H9 (cell line): ENCODE measurements around the gene MB21D2. TPM values are rescaled to one million over a fixed set of nuclear protein-coding genes. Genes with fewer than 3 reads are reported as not detected.

Source experiments
- DNase-seq: peaks from one replicate; pipeline ENCODE4 v3.0.0-alpha.2; 2017
- H2AFZ ChIP-seq: one replicate; pipeline ENCODE4 v1.6.1; 2013; ENCODE audit warnings: mild to moderate bottlenecking, low read length, control low read depth, moderate library complexity
- H2AK5ac ChIP-seq: 2 replicates; pipeline ENCODE4 v1.6.1; 2013; ENCODE audit warnings: low read length, control low read depth, mixed read lengths; ENCODE audit not compliant: insufficient read length
- H2BK120ac ChIP-seq: one replicate; pipeline ENCODE4 v1.6.1; 2013; ENCODE audit warnings: low read depth, mild to moderate bottlenecking, low read length, control low read depth, inconsistent platforms; ENCODE audit not compliant: poor library complexity, severe bottlenecking
- H2BK12ac ChIP-seq: 2 replicates; pipeline ENCODE4 v1.6.1; 2013; ENCODE audit warnings: low read length, control low read depth, mixed read lengths, low read depth; ENCODE audit not compliant: insufficient read length
- H2BK15ac ChIP-seq: 2 replicates; pipeline ENCODE4 v1.6.1; 2013; ENCODE audit warnings: low read depth, low read length, control low read depth
- H2BK20ac ChIP-seq: one replicate; pipeline ENCODE4 v1.6.1; 2013; ENCODE audit warnings: low read depth, mild to moderate bottlenecking, low read length, control low read depth, inconsistent platforms; ENCODE audit not compliant: poor library complexity, severe bottlenecking
- H2BK5ac ChIP-seq: 2 replicates; pipeline ENCODE4 v1.6.1; 2013; ENCODE audit warnings: low read length, control low read depth, mixed read lengths; ENCODE audit not compliant: insufficient read length
- H3K14ac ChIP-seq: 2 replicates; pipeline ENCODE4 v1.6.1; 2013; ENCODE audit warnings: low read length, control low read depth; ENCODE audit not compliant: insufficient read depth
- H3K18ac ChIP-seq: 2 replicates; pipeline ENCODE4 v1.6.1; 2013; ENCODE audit warnings: low read depth, mild to moderate bottlenecking, mixed read lengths, low read length, control low read depth; ENCODE audit not compliant: insufficient read length
- H3K23ac ChIP-seq: 2 replicates; pipeline ENCODE4 v1.6.1; 2013; ENCODE audit warnings: low read length, control low read depth, mixed read lengths, low read depth; ENCODE audit not compliant: insufficient read length
- H3K23me2 ChIP-seq: 2 replicates; pipeline ENCODE4 v1.6.1; 2013; ENCODE audit warnings: low read depth, mild to moderate bottlenecking, mixed read lengths, low read length, control low read depth; ENCODE audit not compliant: insufficient read length, poor library complexity, severe bottlenecking
- H3K27ac ChIP-seq: 2 replicates; pipeline ENCODE4 v1.5.1; 2013; ENCODE audit warnings: low read length, control low read depth, mixed read lengths, low read depth; ENCODE audit not compliant: insufficient read length
- H3K27me3 ChIP-seq: 2 replicates; pipeline ENCODE4 v1.6.1; 2013; ENCODE audit warnings: low read length, control low read depth, inconsistent platforms; ENCODE audit not compliant: insufficient read depth
- H3K4ac ChIP-seq: 2 replicates; pipeline ENCODE4 v1.6.1; 2013; ENCODE audit warnings: low read depth, mild to moderate bottlenecking, control low read depth, inconsistent platforms, low read length, moderate library complexity
- H3K4me1 ChIP-seq: 2 replicates; pipeline ENCODE4 v1.6.1; 2013; ENCODE audit warnings: low read length, control low read depth, inconsistent platforms; ENCODE audit not compliant: insufficient read depth
- H3K4me2 ChIP-seq: 2 replicates; pipeline ENCODE4 v1.6.1; 2013; ENCODE audit warnings: low read length, control low read depth, mixed read lengths; ENCODE audit not compliant: insufficient read length, insufficient read depth
- H3K56ac ChIP-seq: 2 replicates; pipeline ENCODE4 v1.6.1; 2013; ENCODE audit warnings: low read depth, mild to moderate bottlenecking, mixed read lengths, low read length, control low read depth; ENCODE audit not compliant: insufficient read length
- H3K79me1 ChIP-seq: 2 replicates; pipeline ENCODE4 v1.6.1; 2013; ENCODE audit warnings: low read depth, mild to moderate bottlenecking, moderate library complexity, low read length, control low read depth, inconsistent platforms; ENCODE audit not compliant: insufficient read depth, poor library complexity, severe bottlenecking
- H3K79me2 ChIP-seq: 2 replicates; pipeline ENCODE4 v1.6.1; 2013; ENCODE audit warnings: low read length, control low read depth, inconsistent platforms; ENCODE audit not compliant: insufficient read depth
- H3K9ac ChIP-seq: 2 replicates; pipeline ENCODE4 v1.6.1; 2013; ENCODE audit warnings: low read length, control low read depth, mixed read lengths; ENCODE audit not compliant: insufficient read length; ENCODE audit errors: extremely low read depth
- H3K9me3 ChIP-seq: one replicate; pipeline ENCODE4 v1.6.1; 2013; ENCODE audit warnings: low read depth, low read length, inconsistent platforms; ENCODE audit not compliant: control insufficient read depth
- H3T11ph ChIP-seq: one replicate; pipeline ENCODE4 v1.6.1; 2013; ENCODE audit warnings: mild to moderate bottlenecking, low read length, control low read depth, inconsistent platforms
- H4K20me1 ChIP-seq: one replicate; pipeline ENCODE4 v1.6.1; 2013; ENCODE audit not compliant: control insufficient read depth, insufficient read length, insufficient read depth
- H4K5ac ChIP-seq: 2 replicates; pipeline ENCODE4 v1.6.1; 2013; ENCODE audit warnings: low read depth, mild to moderate bottlenecking, mixed read lengths, low read length, control low read depth; ENCODE audit not compliant: insufficient read length
- H4K8ac ChIP-seq: replicated peaks from 2 replicates; pipeline ENCODE4 v1.6.1; 2013; ENCODE audit warnings: low read length, control low read depth, mixed read lengths, low read depth; ENCODE audit not compliant: insufficient read length
- H4K91ac ChIP-seq: 2 replicates; pipeline ENCODE4 v1.6.1; 2013; ENCODE audit warnings: low read depth, mild to moderate bottlenecking, moderate library complexity, mixed read lengths, low read length, control low read depth; ENCODE audit not compliant: insufficient read length
- H3K27ac Mint-ChIP-seq, 3 experiments: 2 replicates in 2 of 3; 3 replicates in 1 of 3; pipeline ENCODE4 v1.8.0; 2020 to 2021; ENCODE audit warnings: mixed read lengths in 3 of 3, mild to moderate bottlenecking in 1 of 3, moderate library complexity in 1 of 3
- H3K27me3 Mint-ChIP-seq: 2 replicates; pipeline ENCODE4 v1.8.0; 2021; ENCODE audit warnings: low read depth, mild to moderate bottlenecking, moderate library complexity, mixed read lengths
- H3K36me3 Mint-ChIP-seq, 3 experiments: 2 replicates in 2 of 3; 3 replicates in 1 of 3; pipeline ENCODE4 v1.8.0; 2020 to 2021; ENCODE audit warnings: low read depth in 3 of 3, mixed read lengths in 3 of 3; ENCODE audit not compliant: insufficient read depth in 1 of 3
- H3K4me1 Mint-ChIP-seq, 2 experiments: 2 replicates each; pipeline ENCODE4 v1.8.0; 2020; ENCODE audit warnings: mixed read lengths in 2 of 2
- H3K4me3 Mint-ChIP-seq, 2 experiments: 2 replicates in 1 of 2; 3 replicates in 1 of 2; pipeline ENCODE4 v1.8.0; 2020 to 2021; ENCODE audit warnings: mild to moderate bottlenecking in 2 of 2, mixed read lengths in 2 of 2, moderate library complexity in 1 of 2
- H3K9me3 Mint-ChIP-seq, 2 experiments: 2 replicates in 1 of 2; 3 replicates in 1 of 2; pipeline ENCODE4 v1.8.0; 2020; ENCODE audit warnings: mild to moderate bottlenecking in 2 of 2, mixed read lengths in 2 of 2, moderate library complexity in 1 of 2
- CTCF ChIP-seq: fragments of 200-600 bp; sonication (generic); conservative IDR thresholded peaks from 3 replicates; pipeline ENCODE4 v1.8.0; 2021; ENCODE audit warnings: antibody characterized with exemption, mild to moderate bottlenecking
- WGBS: extraction: QIAGEN DNeasy Blood & Tissue Kit; methylation state at CpG from one replicate; pipeline ENCODE4 v1.1.7; 2013; ENCODE audit warnings: missing lambda C conversion rate, low lambda C conversion rate, mixed read lengths; ENCODE audit not compliant: insufficient read length; ENCODE audit errors: extremely low coverage; 5-methylcytosine and 5-hydroxymethylcytosine counted together
- total RNA-seq: library from RNA; stranded (reverse); gene quantifications from 2 replicates; pipeline ENCODE4 v1.2.1, GENCODE V29; 2021

MB21D2 gene
- total RNA-seq, 1 experiment from 2014 or later: 19.1 TPM

GRCh38 chr3:192894676-192895075 lies 23.0 kb downstream of the MB21D2 start:
- H3K14ac ChIP-seq: no peak overlapping the region
- no peak overlapping the region for H4K8ac ChIP-seq
- H3K36me3 Mint-ChIP-seq: peaks cover 0 to 3% (median 0%) of the 10 kb centered on the region in 3 experiments; a peak in 2 of 7 replicates
- peaks cover 30% of the 10 kb centered on the region; the same call in 1 of the 2 replicates for H3K79me2 ChIP-seq
- H3K27me3 Mint-ChIP-seq: no peaks in the 10 kb centered on the region
- no peak overlapping the region for H4K5ac ChIP-seq
- no peak for TF ChIP-seq CTCF
- H3K9me3 ChIP-seq: no peaks in the 10 kb centered on the region
- DNase-seq: no peak
- no peak overlapping the region for H2BK15ac ChIP-seq
- no CpG with 5 or more reads among the region's 5 CpGs for WGBS
- no peaks in the 10 kb centered on the region for H4K20me1 ChIP-seq
- no peak overlapping the region for H3K56ac ChIP-seq
- H3K27me3 ChIP-seq: no peaks in the 10 kb centered on the region
- no peak overlapping the region for H3K4ac ChIP-seq
- H3K27ac Mint-ChIP-seq: no peak overlapping the region
- no peak overlapping the region for H3K27ac ChIP-seq
- H3K4me1 ChIP-seq: peaks cover 21% of the 10 kb centered on the region
- H3K9ac ChIP-seq: no peak overlapping the region
- H3K9me3 Mint-ChIP-seq: no peaks in the 10 kb centered on the region
- H3T11ph ChIP-seq: no peak overlapping the region
- no peak overlapping the region for H4K91ac ChIP-seq
- no peak overlapping the region for H2BK120ac ChIP-seq
- no peak overlapping the region for H2BK20ac ChIP-seq
- H2AK5ac ChIP-seq: no peak overlapping the region
- H3K18ac ChIP-seq: no peak overlapping the region
- H3K4me1 Mint-ChIP-seq: peaks cover 63 to 70% of the 10 kb centered on the region in 2 experiments
- H2BK12ac ChIP-seq: no peak overlapping the region
- no peaks in the 10 kb centered on the region for H3K23me2 ChIP-seq
- no peak overlapping the region for H2BK5ac ChIP-seq
- no peak overlapping the region for H3K23ac ChIP-seq
- no peak overlapping the region for H2AFZ ChIP-seq
- H3K4me2 ChIP-seq: no peak overlapping the region
- peaks cover 3% of the 10 kb centered on the region for H3K79me1 ChIP-seq
- no peak overlapping the region for H3K4me3 Mint-ChIP-seq
